Measurements from ENCODE around the gene TLNRD1. TPM values are rescaled to one million over a fixed set of nuclear protein-coding genes. Genes with fewer than 3 reads are reported as not detected.

The TLNRD1 gene
- total RNA-seq, 1 donor from 2014 or later = 8.6 TPM

Small RNA genes within 50 kb of the gene (small RNA-seq; reads per million reads assigned to genes)
- not detected for gene MIR4514

Other genes starting within 250 kb of the TLNRD1 start
- 4.4 TPM for gene CEMIP, start 221.6 kb upstream of the TLNRD1 start, total RNA-seq
- gene MESD, start 11.1 kb upstream of the TLNRD1 start, total RNA-seq = 14.7 TPM
- 2.7 TPM for gene CFAP161, start 133.3 kb downstream of the TLNRD1 start, total RNA-seq
- 0.62 TPM for gene IL16, start 196.0 kb downstream of the TLNRD1 start, total RNA-seq

Data from occipital lobe (tissue), 2 donors.